SHP77 (cell line): ENCODE measurements around the gene GDNF.
A peak's percentile ranks its signal among the peaks of the same experiment; 100 is the strongest.

Experiments used
- DNase-seq, 2 experiments: peaks; one replicate each; lab custom pipeline; 2025; lab: John Stamatoyannopoulos, UW

Gene GDNF

DNA sequence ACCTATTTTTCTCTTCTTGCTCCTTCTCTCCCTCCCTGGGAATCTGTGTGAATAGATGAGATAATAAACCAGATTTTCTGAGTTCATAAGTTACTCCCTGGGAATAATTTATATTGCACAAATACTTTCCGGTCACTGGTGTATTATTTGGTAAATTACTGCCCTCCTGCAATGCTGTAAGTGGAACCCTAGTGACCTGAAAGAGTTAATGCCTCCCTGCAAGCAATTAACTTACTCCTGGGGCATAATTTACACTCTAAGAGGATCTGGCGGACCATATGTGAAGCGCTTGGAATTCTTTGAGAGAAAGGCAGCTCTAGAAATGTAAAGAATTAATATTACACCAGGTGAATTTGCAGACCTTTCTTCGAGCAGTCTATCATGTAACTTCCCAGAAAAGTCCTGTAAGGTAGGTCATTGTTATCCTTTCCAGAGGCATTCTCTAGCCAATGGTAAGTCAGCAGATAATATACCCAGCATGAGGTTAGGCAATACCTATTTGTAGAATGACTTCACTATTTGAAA, 7.0 kb upstream of the GDNF start:
- no peak for DNase-seq

- no peak for DNase-seq
Measured at GRCh38 chr5:37844009-37844408, 4.2 kb upstream of the GDNF start.

- DNase-seq = no peak
Measured at GRCh38 chr5:37842048-37842447, 2.2 kb upstream of the GDNF start.

- no peak for DNase-seq
Measured at GRCh38 chr5:37841203-37841602, 1.4 kb upstream of the GDNF start.

DNA sequence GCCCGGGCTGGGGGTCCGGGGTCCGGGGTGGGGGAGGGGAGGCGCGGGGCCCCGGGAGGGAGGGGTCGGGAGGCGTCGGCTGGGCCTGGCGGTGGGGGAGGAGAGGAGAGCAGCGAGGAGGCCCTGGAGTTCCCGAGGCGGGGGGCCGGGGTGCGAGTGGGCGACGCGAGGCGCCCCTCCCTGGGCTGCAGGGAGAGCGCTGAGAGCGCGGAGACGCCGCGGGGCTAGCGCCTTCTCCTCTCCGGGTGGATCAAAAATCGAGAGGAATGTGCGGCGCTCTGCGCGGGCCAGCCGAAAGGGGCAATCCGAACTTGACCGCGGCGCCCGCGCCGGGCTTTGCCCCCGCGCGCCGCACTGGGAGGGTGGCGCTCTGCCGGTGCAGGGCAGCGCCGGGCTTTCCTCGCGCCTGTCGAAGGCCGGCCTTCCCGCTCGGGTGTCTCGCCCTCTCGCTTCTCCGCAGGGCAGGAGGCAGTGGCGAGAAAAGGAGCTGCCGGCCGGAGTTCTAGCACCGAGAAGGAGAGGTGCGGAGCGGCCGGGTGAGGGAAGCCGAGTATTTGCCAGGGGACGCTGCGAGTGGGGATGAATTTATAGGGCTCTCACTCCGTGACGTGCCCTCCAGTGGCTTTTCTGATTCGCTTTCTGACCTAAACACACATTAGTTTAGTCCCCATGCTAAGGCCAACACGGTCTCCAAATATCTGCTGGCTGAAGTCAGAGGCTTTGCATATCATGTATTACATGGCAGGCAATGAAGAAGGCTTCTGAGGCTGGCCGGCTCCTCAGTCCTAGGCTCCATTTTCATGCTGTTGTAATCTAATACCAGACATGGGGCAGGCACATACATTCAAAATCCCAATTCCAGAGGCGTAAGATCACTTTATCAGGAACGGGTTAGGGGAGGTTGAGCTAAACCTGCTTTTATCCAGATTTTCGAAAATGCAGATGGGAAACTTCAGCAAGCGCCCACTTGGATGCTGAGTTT, 503 bp upstream of the GDNF start:
- no peak for DNase-seq

DNA sequence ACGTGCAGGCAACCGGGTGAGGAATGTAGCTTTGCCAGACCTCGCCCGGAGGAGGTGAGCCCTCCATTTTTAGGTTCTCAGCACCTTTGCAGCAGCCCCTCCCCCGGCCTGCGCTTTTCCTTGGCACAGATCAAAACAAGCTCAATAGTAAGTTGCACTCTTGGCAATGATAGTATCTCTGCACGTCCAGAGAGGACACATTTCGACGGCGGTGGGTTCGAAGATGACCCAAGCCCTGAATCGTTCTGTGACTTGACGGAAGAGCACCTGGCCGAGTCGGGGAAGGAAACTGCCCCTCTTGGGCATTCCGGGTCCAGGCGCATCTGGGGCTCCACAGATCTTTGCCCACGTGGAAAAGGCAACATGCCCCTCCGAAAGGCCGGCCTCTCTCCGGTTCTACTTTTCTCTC, 904 bp downstream of the GDNF start:
- DNase-seq = no peak

GRCh38 chr5:37838152-37838932, 1.5 kb downstream of the GDNF start:
- no peak for DNase-seq

DNA sequence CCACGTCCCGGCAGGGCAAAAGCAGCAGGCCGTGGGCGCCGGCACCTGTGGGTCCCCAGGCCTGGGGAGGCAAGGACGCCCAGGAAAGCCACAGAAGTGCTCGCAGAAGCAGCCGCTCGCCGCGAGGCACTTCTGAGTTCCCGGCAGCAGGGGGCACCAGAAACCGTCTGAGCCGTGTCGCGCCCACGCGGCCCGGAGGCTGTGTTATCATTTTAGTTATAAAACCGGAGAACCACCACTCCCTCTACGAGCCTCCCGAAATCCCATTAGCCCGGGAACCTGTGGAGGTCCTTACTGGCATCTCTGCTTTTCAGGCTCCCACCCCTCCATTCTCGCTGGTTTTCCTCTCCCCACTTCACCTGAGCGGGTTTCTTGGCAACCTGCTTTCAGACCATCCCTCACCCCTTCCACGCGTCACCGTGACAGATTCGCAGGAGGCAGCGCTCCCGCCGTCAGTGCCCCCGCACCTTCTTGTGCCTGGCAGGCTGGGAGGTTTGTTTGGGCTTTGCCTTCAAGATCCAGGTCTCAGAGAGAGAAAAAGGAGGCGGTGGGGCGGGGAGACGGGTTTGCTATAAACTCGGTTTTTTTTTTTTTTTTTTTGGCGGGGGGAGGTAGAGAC, 2.3 kb downstream of the GDNF start:
- no peak for DNase-seq

- no peak for DNase-seq
Measured at GRCh38 chr5:37836592-37837413, 3.0 kb downstream of the GDNF start.

DNA sequence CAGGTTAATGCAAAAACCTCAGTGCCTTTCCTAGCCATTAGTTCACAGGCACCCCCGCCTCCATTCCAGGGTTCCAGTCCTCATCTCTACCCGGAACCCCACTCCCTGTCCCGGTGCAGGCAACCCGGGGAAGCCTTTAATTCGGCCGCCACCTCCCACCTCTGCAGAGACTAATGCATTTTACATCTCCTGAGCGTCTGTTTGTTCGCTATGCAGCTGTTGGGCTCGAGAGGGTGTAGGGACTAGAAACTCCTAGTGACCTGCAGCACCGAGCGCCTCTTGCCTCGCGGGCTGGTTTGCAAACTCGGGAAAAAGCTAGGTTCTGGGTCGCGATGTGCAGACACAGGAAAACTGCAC, 3.6 kb downstream of the GDNF start:
- DNase-seq = no peak

- DNase-seq = no peak
Measured at GRCh38 chr5:37835380-37835973, 4.4 kb downstream of the GDNF start.

DNA sequence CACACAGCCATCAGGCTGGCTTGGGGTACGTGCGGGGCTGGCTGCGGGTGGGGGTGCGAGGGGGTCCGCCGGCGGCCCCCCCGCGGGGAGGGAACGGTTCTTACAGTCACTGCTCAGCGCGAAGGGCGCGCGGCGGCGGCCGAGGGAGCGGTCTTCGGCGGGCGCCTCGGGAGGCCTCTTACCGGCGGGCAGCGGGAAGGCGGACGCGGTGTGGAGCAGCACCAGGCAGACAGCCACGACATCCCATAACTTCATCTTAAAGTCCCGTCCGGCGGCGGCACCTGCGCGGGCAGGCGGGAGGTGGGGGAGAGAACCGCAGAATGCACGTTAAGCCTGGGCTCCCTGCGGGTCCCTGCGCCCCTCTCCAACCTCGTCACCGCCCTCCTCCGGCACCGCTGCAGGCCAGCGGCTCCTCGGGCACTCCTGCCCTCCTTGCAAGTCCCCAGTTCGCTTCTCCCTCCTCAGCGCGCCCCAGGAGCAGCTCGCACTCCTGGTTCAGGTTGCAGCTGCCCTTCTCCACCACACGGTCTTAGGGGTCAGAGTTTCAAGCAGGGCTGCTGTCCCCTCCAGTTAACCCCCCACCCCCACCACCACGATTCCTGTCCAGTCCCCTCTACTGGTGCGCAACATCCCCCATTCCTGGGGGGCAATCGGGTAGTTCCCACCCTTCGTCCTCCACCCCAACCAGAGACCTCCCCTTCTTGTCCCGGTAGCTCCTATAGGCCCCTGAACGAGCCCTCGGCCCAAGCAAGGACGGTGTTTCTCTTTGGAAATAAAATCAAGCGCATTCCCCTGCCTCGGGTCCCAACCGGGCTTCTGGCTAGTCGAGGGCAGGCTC, 5.1 kb downstream of the GDNF start:
- no peak for DNase-seq

- DNase-seq = no peak
Measured at GRCh38 chr5:37833990-37834389, 5.9 kb downstream of the GDNF start.

DNA sequence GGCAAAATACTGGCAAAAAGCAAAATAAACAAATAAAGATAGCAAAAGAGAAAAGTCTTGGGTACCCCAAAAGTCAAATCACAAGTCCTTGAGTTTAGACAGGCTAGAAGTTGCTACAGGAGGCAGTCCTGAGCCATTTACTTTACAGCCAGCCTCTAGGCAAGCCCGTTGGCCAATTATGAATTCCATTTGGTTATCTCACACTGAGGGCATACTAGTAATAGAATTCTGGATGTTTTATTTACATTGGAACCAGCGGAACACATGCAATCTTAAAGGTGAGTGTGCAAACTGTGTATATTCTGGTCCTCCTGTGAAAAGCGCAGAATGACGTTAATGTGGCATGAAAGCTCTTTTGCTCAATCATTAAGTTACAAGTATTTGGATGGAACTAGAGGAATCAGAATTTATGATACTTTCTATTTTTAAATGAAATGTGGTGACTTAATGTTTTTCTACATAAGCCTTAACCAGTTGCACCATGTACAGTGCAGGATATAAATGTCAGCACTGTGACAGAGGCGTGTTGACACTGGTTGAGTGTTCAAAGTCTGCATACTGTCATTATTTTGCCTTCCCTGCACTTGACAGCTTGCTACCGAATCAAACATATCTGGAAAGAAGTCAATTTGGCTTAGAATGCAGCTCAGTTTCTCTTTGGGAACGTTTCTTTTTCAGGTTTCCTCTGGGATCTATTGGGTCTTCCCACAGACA, 7.9 kb downstream of the GDNF start:
- DNase-seq = no peak

DNA sequence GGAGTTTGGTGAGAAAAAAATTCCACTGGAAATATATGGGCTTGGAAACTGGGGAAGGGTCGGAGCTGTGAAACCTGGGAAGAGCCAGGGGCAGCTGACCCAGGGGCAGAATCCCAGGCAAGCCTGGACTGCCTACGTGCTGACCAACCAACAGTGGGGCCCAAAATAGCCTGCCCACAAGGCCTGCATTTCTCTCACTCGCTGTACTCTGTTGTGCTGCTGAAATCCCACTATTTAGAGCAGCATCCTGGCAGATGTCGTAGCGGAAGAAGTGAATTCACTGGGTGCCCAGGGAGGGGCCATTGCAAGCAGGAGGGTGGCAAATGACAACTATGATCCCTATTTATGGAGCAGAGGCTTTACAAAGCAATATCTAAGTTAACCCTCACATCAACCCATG, 9.5 kb downstream of the GDNF start:
- no peak for DNase-seq

DNA sequence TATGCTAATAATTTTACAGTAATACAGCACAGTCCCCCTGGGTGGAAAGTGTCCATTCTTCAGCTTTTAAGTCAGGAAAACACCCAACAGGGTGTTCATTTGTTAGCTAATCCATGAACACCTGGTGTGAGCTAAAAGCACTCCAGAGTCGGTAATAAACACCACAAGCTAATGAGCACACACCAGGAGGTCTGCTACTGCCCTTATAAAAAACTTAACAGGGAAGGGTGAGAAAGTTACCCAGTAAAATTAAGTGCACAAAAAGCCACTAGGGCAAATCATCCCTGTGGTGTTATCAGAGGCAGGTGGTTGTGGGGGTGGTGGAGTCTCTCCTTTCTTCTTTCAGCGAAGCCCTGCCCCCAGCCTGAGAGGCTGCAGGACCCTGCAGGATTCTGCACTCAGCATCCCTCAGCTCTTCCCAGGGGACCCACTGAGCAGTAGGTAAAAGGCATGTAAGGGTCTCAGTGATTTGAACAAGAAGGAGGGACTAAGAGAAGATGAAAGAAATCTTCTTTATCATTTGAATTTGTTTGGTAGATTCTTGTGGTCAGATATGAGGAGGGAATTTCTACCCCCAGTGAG, 14.4 kb downstream of the GDNF start:
- DNase-seq = no peak

DNA sequence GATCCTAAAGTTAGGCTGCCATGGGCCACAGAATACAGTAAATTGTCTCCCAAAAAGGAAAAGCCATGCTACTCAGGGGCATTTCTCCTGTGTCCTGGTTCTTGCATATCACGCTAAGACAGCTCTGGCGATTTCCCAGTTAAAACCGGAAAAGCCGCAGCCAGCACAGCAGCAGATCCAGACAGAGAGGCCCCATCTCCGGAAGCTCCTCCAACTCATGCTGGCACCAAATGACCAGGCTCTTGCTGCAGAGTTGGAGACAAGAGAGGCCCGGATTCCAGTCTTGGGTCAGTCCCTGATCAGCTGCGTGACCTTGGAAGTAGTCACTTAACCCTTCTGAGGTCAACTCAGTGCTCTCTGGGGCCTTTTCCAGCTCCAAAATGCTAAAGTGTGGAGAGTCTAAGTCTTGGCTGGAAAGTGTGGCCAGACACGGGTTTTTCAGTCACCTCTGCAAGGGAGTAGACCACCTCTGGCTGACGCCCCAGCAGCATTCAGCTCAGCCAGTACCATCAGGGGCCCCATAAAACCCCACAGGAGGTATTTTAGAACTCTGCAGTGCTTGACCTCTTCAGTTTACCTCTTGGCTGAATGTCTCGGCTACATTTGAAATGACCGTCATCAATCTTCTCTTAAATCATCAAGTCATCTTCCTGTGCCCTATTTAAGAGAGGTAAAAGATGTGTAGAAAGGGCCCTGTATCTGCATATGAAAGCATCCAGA, 16.2 kb downstream of the GDNF start:
- no peak for DNase-seq

DNA sequence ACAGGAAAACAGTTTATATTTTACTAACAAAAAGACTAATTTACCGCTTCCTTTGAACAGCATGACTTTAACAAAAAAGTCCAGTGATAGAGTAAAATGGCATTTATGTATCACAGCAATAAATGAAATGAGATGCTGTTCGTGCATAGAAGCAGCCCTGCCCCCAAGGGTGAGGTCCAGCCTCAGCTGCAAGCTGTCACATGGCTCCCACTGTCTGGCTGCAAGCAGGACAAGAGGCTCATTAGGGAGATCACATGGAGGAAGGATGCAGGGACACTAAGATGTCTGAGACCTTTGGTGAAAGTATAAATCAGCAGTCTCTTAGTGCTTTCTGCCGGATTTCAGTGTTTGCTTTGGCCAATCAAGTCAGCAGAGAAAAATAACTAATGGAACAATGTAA, 23.0 kb downstream of the GDNF start:
- DNase-seq = peak; percentile 73 to 92

DNA sequence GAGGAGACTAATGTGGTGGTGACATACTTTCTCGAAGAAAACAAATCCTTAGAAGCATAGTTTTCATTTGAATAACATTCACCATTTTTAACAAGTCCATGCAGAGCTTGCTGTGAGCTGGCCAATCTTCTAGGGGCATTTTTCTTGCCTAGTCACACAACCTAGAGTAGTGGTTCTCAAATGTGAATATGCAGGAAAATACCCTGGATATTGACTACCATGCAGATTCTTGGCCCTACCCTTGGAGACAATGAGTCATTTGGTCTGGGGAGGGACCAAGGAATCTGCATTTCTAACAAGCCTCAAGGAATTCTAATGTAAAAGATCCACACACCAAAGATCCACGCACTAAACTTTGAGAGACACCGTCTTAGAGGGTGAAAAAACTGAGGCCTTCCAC, 23.5 kb downstream of the GDNF start:
- no peak for DNase-seq
